Measurements from ENCODE around the gene SLC16A10. TPM values are rescaled to one million over a fixed set of nuclear protein-coding genes. Genes with fewer than 3 reads are reported as not detected.

SLC16A10 gene
- total RNA-seq, 4 donors from 2014 or later, result under 0.01 to 3.8 (median 1.2) TPM; not detected in 1

GRCh38 chr6:111231090-111231459 lies 143.8 kb downstream of the SLC16A10 start:
- Histone ChIP-seq H3K27ac (no peak overlapping the region), H3K9me3 (no peaks in the 10 kb centered on the region), H3K36me3 (no peaks in the 10 kb centered on the region), H3K4me1 (no peaks in the 10 kb centered on the region), H3K27me3 (no peaks in the 10 kb centered on the region), H3K4me3 (no peak overlapping the region)
- TF ChIP-seq POLR2A (IDR thresholded peaks at IDR 0.05) (no peak), CTCF (IDR thresholded peaks at IDR 0.05) (no peak)
- DNase-seq, result no peak
- intact Hi-C loops (cut with DNase I; ENCODE audit: low total_unique reads), result no loop called here

- no peaks in the 10 kb centered on the region for H3K4me1 ChIP-seq
- no peaks in the 10 kb centered on the region for H3K36me3 ChIP-seq
- intact Hi-C loops (cut with DNase I; ENCODE audit: low total_unique reads), result no loop called here
- H3K4me3 ChIP-seq, result no peak overlapping the region
- TF ChIP-seq POLR2A (IDR thresholded peaks at IDR 0.05), result no peak
- TF ChIP-seq CTCF (IDR thresholded peaks at IDR 0.05), result no peak
- no peak overlapping the region for H3K27ac ChIP-seq
- H3K27me3 ChIP-seq, result no peaks in the 10 kb centered on the region
- no peaks in the 10 kb centered on the region for H3K9me3 ChIP-seq
- no peak for DNase-seq
Observed at GRCh38 chr6:111237852-111238251, 150.5 kb downstream of the SLC16A10 start.

GRCh38 chr6:111238464-111239119 lies 151.3 kb downstream of the SLC16A10 start:
- TF ChIP-seq POLR2A (IDR thresholded peaks at IDR 0.05) (no peak), CTCF (IDR thresholded peaks at IDR 0.05) (no peak)
- Histone ChIP-seq H3K27ac (no peak overlapping the region), H3K36me3 (no peaks in the 10 kb centered on the region), H3K4me3 (no peak overlapping the region), H3K27me3 (no peaks in the 10 kb centered on the region), H3K9me3 (no peaks in the 10 kb centered on the region), H3K4me1 (no peaks in the 10 kb centered on the region)
- no peak for DNase-seq
- intact Hi-C loops (cut with DNase I; ENCODE audit: low total_unique reads), result no loop called here

- no peak for TF ChIP-seq POLR2A (IDR thresholded peaks at IDR 0.05)
- no peak for TF ChIP-seq CTCF (IDR thresholded peaks at IDR 0.05)
- H3K27ac ChIP-seq, result no peak overlapping the region
- DNase-seq, result no peak
- H3K9me3 ChIP-seq, result no peaks in the 10 kb centered on the region
- H3K4me3 ChIP-seq, result no peak overlapping the region
- no peaks in the 10 kb centered on the region for H3K27me3 ChIP-seq
- no peaks in the 10 kb centered on the region for H3K4me1 ChIP-seq
- intact Hi-C loops (cut with DNase I; ENCODE audit: low total_unique reads), result no loop called here
- H3K36me3 ChIP-seq, result no peaks in the 10 kb centered on the region
Observed at GRCh38 chr6:111239461-111239860, 152.2 kb downstream of the SLC16A10 start.

- H3K27ac ChIP-seq, result no peak overlapping the region
- no peaks in the 10 kb centered on the region for H3K9me3 ChIP-seq
- TF ChIP-seq CTCF (IDR thresholded peaks at IDR 0.05), result no peak
- TF ChIP-seq POLR2A (IDR thresholded peaks at IDR 0.05), result no peak
- H3K4me1 ChIP-seq, result no peaks in the 10 kb centered on the region
- intact Hi-C loops (cut with DNase I; ENCODE audit: low total_unique reads), result no loop called here
- no peak overlapping the region for H3K4me3 ChIP-seq
- H3K27me3 ChIP-seq, result no peaks in the 10 kb centered on the region
- no peaks in the 10 kb centered on the region for H3K36me3 ChIP-seq
- DNase-seq, result no peak
Observed at GRCh38 chr6:111242452-111242851, 155.1 kb downstream of the SLC16A10 start.
